ENCODE data around the gene VPREB3.

DNA sequence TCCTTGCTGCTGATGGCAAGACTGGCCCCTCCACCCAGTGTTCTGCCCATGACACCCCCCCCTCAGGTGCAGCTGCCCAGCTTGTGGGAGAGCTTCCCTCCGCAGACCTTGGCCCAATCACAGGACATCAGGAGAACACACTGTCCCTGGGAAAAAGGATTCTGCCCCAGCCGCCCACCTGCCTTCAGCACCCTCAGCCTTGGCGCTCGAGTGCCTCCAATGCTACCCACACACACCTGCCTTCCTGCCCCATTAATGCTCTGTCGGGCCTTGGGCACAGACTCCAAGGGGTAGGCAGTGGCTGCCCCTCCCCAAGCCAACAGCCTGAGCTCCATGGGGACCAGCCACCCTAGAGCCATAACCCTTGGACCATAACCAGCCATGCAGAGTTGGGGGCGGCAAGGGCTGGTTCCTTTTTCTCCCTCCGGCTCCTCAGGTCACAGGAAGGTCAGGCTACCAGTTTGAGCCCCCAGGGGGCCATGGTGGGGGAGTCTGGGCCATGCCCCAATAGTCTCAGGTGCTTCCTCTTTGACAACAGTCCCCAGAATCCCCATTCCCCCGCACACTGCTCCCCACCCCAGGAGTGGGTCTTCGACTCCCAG, 2.0 kb downstream of the VPREB3 start:
- TF ChIP-seq, protein P1, sequence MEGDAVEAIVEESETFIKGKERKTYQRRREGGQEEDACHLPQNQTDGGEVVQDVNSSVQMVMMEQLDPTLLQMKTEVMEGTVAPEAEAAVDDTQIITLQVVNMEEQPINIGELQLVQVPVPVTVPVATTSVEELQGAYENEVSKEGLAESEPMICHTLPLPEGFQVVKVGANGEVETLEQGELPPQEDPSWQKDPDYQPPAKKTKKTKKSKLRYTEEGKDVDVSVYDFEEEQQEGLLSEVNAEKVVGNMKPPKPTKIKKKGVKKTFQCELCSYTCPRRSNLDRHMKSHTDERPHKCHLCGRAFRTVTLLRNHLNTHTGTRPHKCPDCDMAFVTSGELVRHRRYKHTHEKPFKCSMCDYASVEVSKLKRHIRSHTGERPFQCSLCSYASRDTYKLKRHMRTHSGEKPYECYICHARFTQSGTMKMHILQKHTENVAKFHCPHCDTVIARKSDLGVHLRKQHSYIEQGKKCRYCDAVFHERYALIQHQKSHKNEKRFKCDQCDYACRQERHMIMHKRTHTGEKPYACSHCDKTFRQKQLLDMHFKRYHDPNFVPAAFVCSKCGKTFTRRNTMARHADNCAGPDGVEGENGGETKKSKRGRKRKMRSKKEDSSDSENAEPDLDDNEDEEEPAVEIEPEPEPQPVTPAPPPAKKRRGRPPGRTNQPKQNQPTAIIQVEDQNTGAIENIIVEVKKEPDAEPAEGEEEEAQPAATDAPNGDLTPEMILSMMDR (IDR thresholded peaks at IDR 0.05; ENCODE audit: low read depth, low read length): no peak
- TF ChIP-seq EZH2phosphoT487 (IDR thresholded peaks at IDR 0.05; ENCODE audit: low read depth): no peak
